Lower leg skin (tissue), 4 donors: Measurements from ENCODE around the gene PALLD. TPM values are rescaled to one million over a fixed set of nuclear protein-coding genes. Genes with fewer than 3 reads are reported as not detected.
"Not testable (repeated sequence)": the region's sequence is repeated elsewhere in the genome, so short reads cannot be mapped to it uniquely, and the experiment has no call there.

Source experiments
- DNase-seq, 2 donors: peaks; one replicate each; pipeline ENCODE4 v3.0.0-alpha.2; 2019; ENCODE audit warnings: low spot score in 2 of 2
- H3K4me3 ChIP-seq: fragments of 200-600 bp; sonication (generic); 2 replicates; pipeline ENCODE4 v1.5.1; 2017; ENCODE audit warnings: mild to moderate bottlenecking, low read depth; ENCODE audit not compliant: poor library complexity, severe bottlenecking
- CTCF ChIP-seq, 3 donors: fragments of 450-650 bp; IDR thresholded peaks; one replicate each; pipeline ENCODE4 v1.5.1; 2016; ENCODE audit warnings: antibody characterized with exemption in 3 of 3, mild to moderate bottlenecking in 3 of 3, moderate library complexity in 2 of 3
- POLR2A ChIP-seq, 2 donors: fragments of 450-650 bp; IDR thresholded peaks; one replicate each; pipeline ENCODE4 v1.6.1; 2016 to 2017; ENCODE audit warnings: antibody characterized with exemption in 2 of 2, mild to moderate bottlenecking in 1 of 2, moderate library complexity in 1 of 2
- WGBS, 2 donors: methylation state at CpG; one replicate each; pipeline ENCODE4 v1.1.5; 2018; 5-methylcytosine and 5-hydroxymethylcytosine counted together
- intact Hi-C: fragments of 100-400 bp; cut with DNase I; formaldehyde crosslinking; loops from one replicate; pipeline ENCODE4 v1.15.0; 2023; ENCODE audit warnings: low total_unique reads
- total RNA-seq, 4 donors: library from RNA; depleted of rRNA; stranded (reverse); fragments of >200 nt; gene quantifications; one replicate each; pipeline ENCODE4 v1.1.0, GENCODE V29; 2016

Gene PALLD
- total RNA-seq, 4 donors from 2014 or later: 46.1 to 103 (median 77.6) TPM

DNA sequence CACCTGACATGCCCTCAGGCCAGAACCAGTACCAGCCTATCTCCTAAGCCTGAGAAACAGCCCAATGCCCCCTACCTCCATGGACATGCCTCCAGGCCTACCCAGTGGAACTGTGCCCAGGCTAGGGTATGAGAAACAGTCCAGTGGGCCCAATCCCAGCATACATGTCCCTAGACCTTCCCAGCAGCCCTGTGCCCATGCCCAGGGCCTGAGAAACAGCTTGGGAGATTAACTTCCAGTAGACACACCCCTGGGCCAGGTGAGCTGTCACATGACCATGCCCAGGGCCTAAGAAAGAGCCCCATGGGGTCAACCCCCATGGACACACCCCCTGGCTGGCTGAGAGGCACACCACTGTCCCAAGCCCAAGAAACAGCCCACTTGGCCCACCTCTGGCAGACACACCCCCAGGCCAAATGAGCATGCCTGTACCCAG, 434.4 kb downstream of the PALLD start:
- no peak for DNase-seq
- intact Hi-C loops: no loop called here
- no peak for TF ChIP-seq POLR2A (IDR thresholded peaks at IDR 0.05)
- TF ChIP-seq CTCF (IDR thresholded peaks at IDR 0.05): no peak
- H3K4me3 ChIP-seq: no peak overlapping the region

- no peak for TF ChIP-seq POLR2A (IDR thresholded peaks at IDR 0.05)
- DNase-seq: no peak
- no peak overlapping the region for H3K4me3 ChIP-seq
- intact Hi-C loops: no loop called here
Measured at GRCh38 chr4:168932138-168932537, 435.3 kb downstream of the PALLD start.

- H3K4me3 ChIP-seq: no peak overlapping the region
- no peak for DNase-seq
- TF ChIP-seq POLR2A (IDR thresholded peaks at IDR 0.05) (no peak), CTCF (IDR thresholded peaks at IDR 0.05) (no peak)
- intact Hi-C loops: no loop called here
Measured at GRCh38 chr4:168933423-168933822, 436.6 kb downstream of the PALLD start.

DNA sequence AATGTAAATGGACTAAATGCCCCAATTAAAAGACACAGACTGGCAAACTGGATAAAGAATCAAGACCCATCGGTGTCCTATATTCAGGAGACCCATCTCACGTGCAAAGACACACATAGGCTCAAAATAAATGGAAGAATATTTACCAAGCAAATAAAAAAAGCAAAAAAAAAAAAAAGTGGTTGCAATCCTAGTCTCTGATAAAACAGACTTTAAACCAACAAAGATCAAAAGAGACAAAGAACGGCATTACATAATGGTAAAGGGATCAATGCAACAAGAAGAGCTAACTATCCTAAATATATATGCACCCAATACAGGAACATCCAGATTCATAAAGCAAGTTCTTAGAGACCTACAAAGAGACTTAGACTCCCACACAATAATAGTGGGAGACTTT, 440.6 kb downstream of the PALLD start:
- intact Hi-C loops, DNase-seq, H3K4me3 ChIP-seq: not testable (repeated sequence)
- 97% methylated on average over 3 of the region's 3 CpGs for WGBS, 2 donors

DNA sequence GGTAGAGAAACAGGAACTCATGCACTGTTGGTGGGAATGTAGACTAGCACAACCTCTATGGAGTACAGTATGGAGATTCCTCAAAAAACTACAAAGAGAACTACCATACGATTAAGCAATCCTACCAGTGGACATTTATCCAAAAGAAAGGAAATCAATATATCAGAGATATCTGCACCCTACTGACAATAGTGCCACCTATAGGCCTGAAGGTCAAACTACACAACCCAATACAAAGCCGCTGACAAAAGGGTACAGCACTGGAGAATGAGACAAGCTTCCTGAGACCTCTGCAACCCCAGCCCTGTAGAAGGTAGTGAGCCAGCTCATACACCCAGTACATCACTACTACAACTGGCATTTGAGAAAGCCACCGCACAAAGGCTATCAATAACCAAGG, 446.1 kb downstream of the PALLD start:
- intact Hi-C loops: no loop called here
- 88 to 93% methylated on average over 3 of the region's 3 CpGs for WGBS, 2 donors
- H3K4me3 ChIP-seq: no peak overlapping the region
- DNase-seq: no peak
- TF ChIP-seq CTCF (IDR thresholded peaks at IDR 0.05): no peak
- TF ChIP-seq POLR2A (IDR thresholded peaks at IDR 0.05): no peak

- DNase-seq: no peak
- 80 to 85% methylated on average over 2 of the region's 2 CpGs for WGBS, 2 donors
- TF ChIP-seq CTCF (IDR thresholded peaks at IDR 0.05): no peak
- TF ChIP-seq POLR2A (IDR thresholded peaks at IDR 0.05): no peak
- H3K4me3 ChIP-seq: no peak overlapping the region
- intact Hi-C loops: no loop called here
Measured at GRCh38 chr4:168945291-168945690, 448.4 kb downstream of the PALLD start.

- H3K4me3 ChIP-seq, DNase-seq, intact Hi-C loops: not testable (repeated sequence)
- WGBS, 2 donors: 80 to 81% methylated on average over 3 of the region's 3 CpGs
Measured at GRCh38 chr4:168952821-168953246, 456.0 kb downstream of the PALLD start.
